Activated naive CD4-positive, alpha-beta T cell treated with anti-CD3 and anti-CD28 coated beads for 36 hours (primary cell): Measurements from ENCODE around the gene LEMD1. TPM values are rescaled to one million over a fixed set of nuclear protein-coding genes. Genes with fewer than 3 reads are reported as not detected.

Experiments used
- CTCF ChIA-PET: fragments of 350-600 bp; sonication (Branson Sonifier 250); formaldehyde crosslinking; loops from one replicate; lab custom pipeline; 2021; ENCODE audit warnings: antibody characterized with exemption; lab: Charles Lee
- DNase-seq: peaks from one replicate; pipeline ENCODE4 v3.0.0-alpha.2; 2020
- H3K27ac Mint-ChIP-seq: one replicate; pipeline ENCODE4 v1.8.0; 2021; ENCODE audit warnings: mild to moderate bottlenecking, mixed read lengths
- H3K27me3 Mint-ChIP-seq: one replicate; pipeline ENCODE4 v1.8.0; 2021; ENCODE audit warnings: low read depth, mixed read lengths
- H3K36me3 Mint-ChIP-seq: one replicate; pipeline ENCODE4 v1.8.0; 2021; ENCODE audit warnings: low read depth, mixed read lengths
- H3K4me1 Mint-ChIP-seq: one replicate; pipeline ENCODE4 v1.8.0; 2021; ENCODE audit warnings: low read depth, mixed read lengths
- H3K4me3 Mint-ChIP-seq: one replicate; pipeline ENCODE4 v1.8.0; 2021; ENCODE audit warnings: mild to moderate bottlenecking, moderate library complexity, mixed read lengths
- H3K9me3 Mint-ChIP-seq: one replicate; pipeline ENCODE4 v1.8.0; 2021; ENCODE audit warnings: mixed read lengths
- intact Hi-C: fragments of 100-400 bp; cut with micrococcal nuclease; formaldehyde crosslinking; loops from one replicate; pipeline ENCODE4 v1.15.1; 2023
- total RNA-seq, 2 experiments: library from RNA; stranded (reverse); gene quantifications; one replicate each; pipeline ENCODE4 v1.2.3, GENCODE V29; 2021

Gene LEMD1
- total RNA-seq, 2 experiments from 2014 or later: 0.79 TPM; not detected in 1

DNA sequence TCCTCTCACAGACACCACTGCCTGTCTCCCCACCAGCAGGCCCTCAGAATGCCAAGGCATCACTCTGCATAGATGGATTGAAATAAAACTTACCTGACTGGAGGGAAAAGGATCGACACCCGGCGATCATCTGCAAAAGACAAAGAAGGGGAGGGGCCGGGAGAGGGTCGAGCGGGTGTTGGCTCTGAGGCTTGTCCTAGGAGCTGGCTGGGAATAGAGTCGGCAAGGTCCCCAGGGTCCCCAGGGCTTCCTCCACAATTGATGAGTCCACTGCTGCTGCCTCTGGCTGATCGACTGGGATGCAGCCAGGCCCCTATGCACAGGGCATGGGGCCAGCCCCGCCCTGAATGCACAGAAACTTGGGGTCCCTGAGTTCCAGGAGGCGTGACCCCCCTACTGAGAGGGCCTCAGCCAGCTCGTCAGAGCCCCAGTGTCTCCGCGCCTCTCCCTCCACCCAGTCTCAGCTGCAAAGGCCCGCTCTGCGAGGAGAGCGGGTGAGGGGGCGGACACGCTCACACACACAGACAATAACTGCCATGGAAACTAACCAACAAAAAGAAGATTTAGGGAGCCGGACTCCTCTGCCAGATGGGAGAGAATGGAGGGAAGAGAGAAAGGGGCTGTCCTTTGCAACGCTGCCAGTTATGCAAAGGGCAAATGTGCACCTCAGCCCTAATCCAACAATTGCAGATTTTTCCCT, 65.3 kb downstream of the LEMD1 start, which contains the start of gene KLHDC8A:
Gene KLHDC8A (minus strand): TSS at position 483 of the 700 bp plus-strand sequence. CDS start 13,318 bp downstream, outside the sequence.
- intact Hi-C loops: no loop called here
- no peak for DNase-seq
- no peak within 1 kb of the TSS for H3K4me3 Mint-ChIP-seq
- no peaks in the 10 kb centered on the region for H3K4me1 Mint-ChIP-seq
- CTCF ChIA-PET: interaction anchor here (0.6 to 1.9 kb wide), 4 partner anchors 40 to 167 kb away, joined by 3 to 8 read pairs (median 4); no protein-coding TSS in a partner anchor
- no peaks in the 10 kb centered on the region for H3K9me3 Mint-ChIP-seq
- no peaks in the 10 kb centered on the region for H3K36me3 Mint-ChIP-seq
- no peaks in the 10 kb centered on the region for H3K27me3 Mint-ChIP-seq
- no peak within 1 kb of the TSS for H3K27ac Mint-ChIP-seq

DNA sequence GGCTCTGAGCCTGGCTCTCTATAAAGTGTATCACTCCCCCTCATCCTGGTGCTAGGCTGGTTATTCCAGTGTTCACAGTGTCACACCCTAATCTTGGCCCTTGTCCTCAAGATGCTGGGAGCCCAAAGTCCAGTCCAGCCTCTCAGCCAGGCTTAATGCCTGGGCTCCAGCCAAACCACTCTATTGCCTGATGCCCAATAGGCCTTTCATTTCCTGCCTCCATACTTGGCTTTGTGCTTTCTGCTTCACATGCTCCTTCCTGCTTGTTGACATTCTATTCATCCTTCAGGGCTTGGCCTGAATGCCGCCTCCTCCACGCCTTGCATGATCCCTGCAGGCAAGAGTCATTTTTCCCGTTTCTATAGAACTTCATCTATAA, 66.8 kb downstream of the LEMD1 start:
- intact Hi-C loops: no loop called here
- Mint-ChIP-seq H3K36me3 (no peaks in the 10 kb centered on the region), H3K27ac (no peak overlapping the region), H3K9me3 (no peaks in the 10 kb centered on the region), H3K4me3 (no peak overlapping the region), H3K27me3 (no peaks in the 10 kb centered on the region), H3K4me1 (no peaks in the 10 kb centered on the region)
- no peak for DNase-seq
- CTCF ChIA-PET: interaction anchor here (1.0 to 4.2 kb wide), 15 partner anchors 9 to 170 kb away, joined by 3 to 85 read pairs (median 7); no protein-coding TSS in a partner anchor

DNA sequence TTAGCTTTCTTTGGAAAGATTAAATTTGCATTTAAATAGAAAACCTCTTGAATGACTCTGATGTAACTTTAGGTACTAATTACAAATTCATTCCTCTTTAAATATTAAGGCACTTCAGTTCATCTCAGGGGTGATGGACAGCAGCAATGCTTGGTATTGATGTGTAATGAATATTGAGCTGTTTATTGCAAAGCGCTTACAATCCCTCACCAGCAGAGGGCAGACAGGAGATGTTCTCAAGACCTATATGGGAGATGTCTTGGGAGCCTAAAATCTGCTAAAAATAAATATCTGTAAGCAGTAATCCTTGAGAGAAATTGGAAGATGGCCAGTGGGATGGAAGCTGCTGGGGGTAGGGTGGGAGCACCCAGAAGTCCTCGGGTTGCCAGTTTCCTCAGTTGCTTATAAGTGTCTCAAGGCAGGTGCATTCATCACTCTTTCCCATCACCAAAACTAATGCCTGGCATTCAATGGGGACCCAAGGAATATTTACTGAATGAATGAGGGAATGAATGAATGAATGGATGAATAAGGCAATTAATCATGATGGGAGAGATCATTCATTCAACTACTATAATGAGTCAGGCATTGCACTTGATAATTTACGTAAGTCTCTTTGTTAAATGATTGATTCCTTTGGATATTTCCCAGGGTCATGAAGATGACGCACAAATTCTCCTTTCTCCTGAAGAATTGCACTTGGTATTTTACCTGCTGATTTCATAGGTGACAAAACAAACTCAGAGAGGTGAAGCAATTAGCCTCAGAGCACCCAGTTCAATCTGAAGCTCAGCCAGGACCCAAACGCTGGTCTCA, 67.4 kb downstream of the LEMD1 start:
- no peaks in the 10 kb centered on the region for H3K4me1 Mint-ChIP-seq
- no peaks in the 10 kb centered on the region for H3K36me3 Mint-ChIP-seq
- H3K27ac Mint-ChIP-seq: no peak overlapping the region
- intact Hi-C loops: loop anchor here (1.0 kb wide), 4 partner anchors 19 to 170 kb away; no protein-coding TSS in a partner anchor
- CTCF ChIA-PET: interaction anchor here (0.5 to 4.2 kb wide), 49 partner anchors 9 to 304 kb away, joined by 3 to 85 read pairs (median 4); partner anchors contain the start of gene CDK18
- no peaks in the 10 kb centered on the region for H3K9me3 Mint-ChIP-seq
- H3K27me3 Mint-ChIP-seq: no peaks in the 10 kb centered on the region
- no peak overlapping the region for H3K4me3 Mint-ChIP-seq
- peak; percentile 82 for DNase-seq

DNA sequence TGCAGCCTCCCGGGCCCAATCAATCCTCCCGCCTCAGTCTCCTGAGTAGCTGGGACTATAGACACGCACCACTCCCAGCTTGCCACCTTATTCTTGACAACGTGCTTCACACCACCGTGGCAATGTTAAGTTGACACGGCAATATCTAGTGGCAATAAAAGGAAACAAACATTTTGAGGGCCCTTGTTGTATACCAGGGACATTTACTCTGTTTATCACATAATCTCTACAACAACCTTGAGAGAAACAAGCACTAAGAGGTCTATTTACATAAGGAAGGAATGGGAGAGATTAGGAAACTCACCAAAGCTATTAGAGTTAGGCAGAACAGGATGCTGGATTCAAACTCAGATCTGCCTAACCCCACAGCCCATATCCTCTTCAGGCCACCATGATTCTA, 68.2 kb downstream of the LEMD1 start:
- CTCF ChIA-PET: interaction anchor here (0.5 to 4.2 kb wide), 46 partner anchors 8 to 305 kb away, joined by 3 to 85 read pairs (median 5); partner anchors contain the start of gene CDK18
- Mint-ChIP-seq H3K9me3 (no peaks in the 10 kb centered on the region), H3K4me1 (no peaks in the 10 kb centered on the region), H3K27ac (no peak overlapping the region), H3K36me3 (no peaks in the 10 kb centered on the region), H3K27me3 (no peaks in the 10 kb centered on the region), H3K4me3 (no peak overlapping the region)
- intact Hi-C loops: loop anchor here (1.0 kb wide), 4 partner anchors 18 to 171 kb away; no protein-coding TSS in a partner anchor
- no peak for DNase-seq

DNA sequence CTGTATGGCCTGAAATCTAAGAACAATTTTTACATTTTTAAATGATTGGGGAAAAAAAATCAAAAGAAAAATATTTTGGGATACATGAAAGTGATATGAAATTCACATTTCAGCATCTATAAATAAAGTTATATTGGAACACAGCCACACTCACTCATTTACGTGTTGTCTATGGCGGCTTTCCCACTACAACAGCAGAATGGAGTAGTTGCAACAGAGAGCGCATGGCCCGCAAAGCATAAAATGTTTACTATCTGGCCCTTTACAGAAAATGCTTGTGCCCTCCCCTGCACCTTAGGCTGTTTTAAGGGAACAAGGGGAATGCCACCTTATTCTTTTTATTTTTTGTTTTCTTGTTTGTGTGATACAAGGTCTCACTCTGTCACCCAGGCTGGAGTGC, 68.7 kb downstream of the LEMD1 start:
- H3K4me3 Mint-ChIP-seq: no peak overlapping the region
- intact Hi-C loops: no loop called here
- H3K27ac Mint-ChIP-seq: no peak overlapping the region

DNA sequence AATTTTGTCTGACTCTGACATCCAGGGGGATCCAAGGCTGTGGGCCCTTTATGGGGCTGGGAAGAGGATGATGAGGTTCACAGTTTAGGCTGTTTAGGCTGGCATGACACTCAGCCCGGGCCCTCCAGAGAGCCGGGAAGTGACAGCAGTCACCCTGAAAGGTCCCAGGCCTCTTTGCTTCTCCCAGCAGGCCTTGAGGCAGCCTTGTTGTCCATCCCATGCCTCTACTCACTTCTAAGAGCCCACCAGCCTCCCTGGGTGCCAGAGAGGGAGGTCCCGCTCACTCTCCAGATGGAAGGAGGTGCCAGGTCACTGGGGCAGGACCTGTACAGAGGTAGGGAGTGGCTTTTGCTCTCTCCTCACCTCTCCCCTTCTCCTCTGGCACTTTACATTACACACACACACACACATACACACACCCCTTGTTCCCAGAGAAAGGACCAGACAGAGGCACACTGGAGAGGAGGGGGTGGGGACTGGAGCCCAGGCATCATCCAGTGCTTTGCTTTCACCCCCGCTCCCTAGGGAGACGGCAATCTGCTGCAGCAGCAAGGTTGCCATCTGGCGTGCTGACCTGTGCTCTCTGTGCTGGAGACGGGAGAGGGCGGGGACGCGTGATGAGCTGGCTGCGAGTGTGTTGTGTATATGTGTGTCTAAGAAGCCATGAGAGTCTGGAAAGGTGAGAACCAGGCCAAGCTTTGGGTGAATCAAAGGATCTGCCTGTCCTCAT, 69.7 kb downstream of the LEMD1 start:
- DNase-seq: no peak
- no peaks in the 10 kb centered on the region for H3K36me3 Mint-ChIP-seq
- H3K27me3 Mint-ChIP-seq: no peaks in the 10 kb centered on the region
- no peaks in the 10 kb centered on the region for H3K4me1 Mint-ChIP-seq
- CTCF ChIA-PET: interaction anchor here (0.6 to 4.3 kb wide), 5 partner anchors 17 to 300 kb away, joined by 3 to 85 read pairs (median 48); no protein-coding TSS in a partner anchor
- no peaks in the 10 kb centered on the region for H3K9me3 Mint-ChIP-seq
- H3K4me3 Mint-ChIP-seq: no peak overlapping the region
- H3K27ac Mint-ChIP-seq: no peak overlapping the region
- intact Hi-C loops: no loop called here

More for the DNA sequence above, 68.7 kb downstream of the LEMD1 start:
- H3K36me3 Mint-ChIP-seq: no peaks in the 10 kb centered on the region
- H3K4me1 Mint-ChIP-seq: no peaks in the 10 kb centered on the region
- no peaks in the 10 kb centered on the region for H3K27me3 Mint-ChIP-seq
- CTCF ChIA-PET: interaction anchor here (0.5 to 4.2 kb wide), 15 partner anchors 10 to 304 kb away, joined by 3 to 85 read pairs (median 8); no protein-coding TSS in a partner anchor
- no peak for DNase-seq
- H3K9me3 Mint-ChIP-seq: no peaks in the 10 kb centered on the region

DNA sequence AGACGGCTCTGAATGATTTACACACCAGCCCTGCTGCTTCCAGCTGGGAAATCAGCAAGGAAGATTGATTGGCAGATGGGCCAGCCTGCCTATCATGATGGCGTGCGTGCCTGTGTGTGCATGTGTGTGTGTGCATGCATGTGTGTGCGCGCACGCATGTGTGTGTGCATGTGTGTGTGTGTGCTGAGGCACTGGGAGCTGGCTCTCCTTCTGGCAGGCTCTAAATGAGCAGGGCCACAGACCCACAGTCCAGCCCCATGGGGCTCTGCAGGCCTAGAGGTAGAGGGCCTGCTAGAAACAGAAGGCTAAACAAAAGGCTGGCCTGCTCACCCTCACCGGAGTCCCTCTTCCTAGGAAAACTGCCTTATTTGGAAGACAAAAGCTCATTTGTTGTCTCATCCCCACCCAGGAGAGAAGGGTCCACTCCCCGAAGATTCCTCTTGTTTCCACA, 71.1 kb downstream of the LEMD1 start:
- no peak overlapping the region for H3K27ac Mint-ChIP-seq
- H3K4me1 Mint-ChIP-seq: no peaks in the 10 kb centered on the region
- CTCF ChIA-PET: interaction anchor here (0.8 to 4.3 kb wide), 6 partner anchors 15 to 173 kb away, joined by 3 to 35 read pairs (median 4); no protein-coding TSS in a partner anchor
- H3K27me3 Mint-ChIP-seq: peaks cover 10% of the 10 kb centered on the region
- no peak for DNase-seq
- H3K4me3 Mint-ChIP-seq: no peak overlapping the region
- intact Hi-C loops: no loop called here
- H3K9me3 Mint-ChIP-seq: no peaks in the 10 kb centered on the region
- no peaks in the 10 kb centered on the region for H3K36me3 Mint-ChIP-seq

DNA sequence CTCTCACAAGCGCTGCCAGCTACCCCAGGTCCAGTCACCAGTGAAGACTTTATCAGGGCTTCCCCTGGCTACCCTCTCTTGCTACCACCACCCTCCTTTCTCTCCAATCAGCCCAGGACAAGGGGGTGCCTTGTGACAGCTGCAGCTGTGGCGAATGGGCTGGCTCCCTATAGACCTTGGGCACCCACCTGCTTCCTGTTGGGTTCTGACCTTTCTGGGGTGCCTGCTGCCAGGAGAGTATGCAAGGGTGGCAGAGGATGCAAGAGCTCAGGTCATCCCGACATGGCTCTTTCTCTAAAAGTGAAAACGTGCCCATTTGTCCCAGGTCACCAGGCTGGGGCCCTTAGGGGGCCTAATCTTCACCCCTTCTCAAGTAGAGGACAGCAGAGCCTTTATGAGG, 71.7 kb downstream of the LEMD1 start:
- H3K27ac Mint-ChIP-seq: no peak overlapping the region
- H3K27me3 Mint-ChIP-seq: peaks cover 15% of the 10 kb centered on the region
- DNase-seq: no peak
- H3K4me3 Mint-ChIP-seq: no peak overlapping the region
- CTCF ChIA-PET: interaction anchor here (0.8 to 4.3 kb wide), 6 partner anchors 15 to 174 kb away, joined by 3 to 35 read pairs (median 4); no protein-coding TSS in a partner anchor
- no peaks in the 10 kb centered on the region for H3K36me3 Mint-ChIP-seq
- intact Hi-C loops: no loop called here
- H3K9me3 Mint-ChIP-seq: no peaks in the 10 kb centered on the region
- H3K4me1 Mint-ChIP-seq: no peaks in the 10 kb centered on the region

DNA sequence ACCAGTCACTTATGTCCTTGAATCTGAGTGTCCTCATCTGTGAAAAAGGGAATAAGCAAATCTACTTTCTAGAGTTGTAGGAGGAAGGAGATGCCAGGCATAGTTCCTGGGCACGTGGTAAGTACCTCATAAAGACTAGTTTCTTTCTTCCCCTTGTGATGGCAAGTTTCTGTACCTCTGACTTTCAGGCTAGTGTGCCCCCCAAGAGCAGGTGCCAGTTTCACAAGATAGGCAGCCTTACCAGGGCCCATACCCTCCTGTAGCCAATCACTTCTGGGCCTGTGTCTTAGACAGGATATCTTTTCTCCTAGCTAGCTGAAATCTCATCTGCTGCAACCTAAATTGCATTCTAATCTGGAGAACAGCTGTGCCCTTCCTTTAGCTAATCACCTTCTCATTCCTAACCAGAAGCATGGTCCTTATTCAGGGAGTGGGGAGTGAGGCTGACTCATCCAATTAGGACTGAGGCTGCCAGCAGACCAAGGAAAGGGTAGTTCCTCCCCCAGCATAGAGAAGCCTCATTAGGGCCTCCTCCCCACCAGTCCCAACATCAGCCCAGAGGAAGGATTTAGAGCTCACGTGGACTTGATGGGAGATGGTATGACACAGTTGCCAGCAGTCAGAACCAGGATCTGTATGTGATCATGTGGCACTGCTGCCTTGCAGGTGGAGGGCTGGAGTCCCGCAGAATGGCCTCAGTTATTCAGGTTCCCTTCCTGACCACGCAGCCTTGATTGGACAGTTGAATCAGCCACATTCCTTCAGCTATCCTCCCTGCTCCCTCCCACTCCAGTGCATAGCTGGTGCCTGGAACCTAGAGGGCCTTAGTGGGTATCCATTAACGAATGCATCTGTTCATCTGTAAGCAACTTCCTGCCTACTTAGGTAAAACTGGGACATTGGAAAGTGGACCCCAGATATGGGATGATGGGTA, 73.0 kb downstream of the LEMD1 start:
- Mint-ChIP-seq H3K4me3 (no peak overlapping the region), H3K27ac (no peak overlapping the region), H3K36me3 (no peaks in the 10 kb centered on the region), H3K9me3 (no peaks in the 10 kb centered on the region), H3K4me1 (peaks cover 5% of the 10 kb centered on the region), H3K27me3 (peaks cover 24% of the 10 kb centered on the region)
- intact Hi-C loops: no loop called here
- DNase-seq: no peak
- CTCF ChIA-PET: interaction anchor here (0.6 to 4.3 kb wide), 9 partner anchors 13 to 176 kb away, joined by 3 to 35 read pairs (median 4); no protein-coding TSS in a partner anchor

DNA sequence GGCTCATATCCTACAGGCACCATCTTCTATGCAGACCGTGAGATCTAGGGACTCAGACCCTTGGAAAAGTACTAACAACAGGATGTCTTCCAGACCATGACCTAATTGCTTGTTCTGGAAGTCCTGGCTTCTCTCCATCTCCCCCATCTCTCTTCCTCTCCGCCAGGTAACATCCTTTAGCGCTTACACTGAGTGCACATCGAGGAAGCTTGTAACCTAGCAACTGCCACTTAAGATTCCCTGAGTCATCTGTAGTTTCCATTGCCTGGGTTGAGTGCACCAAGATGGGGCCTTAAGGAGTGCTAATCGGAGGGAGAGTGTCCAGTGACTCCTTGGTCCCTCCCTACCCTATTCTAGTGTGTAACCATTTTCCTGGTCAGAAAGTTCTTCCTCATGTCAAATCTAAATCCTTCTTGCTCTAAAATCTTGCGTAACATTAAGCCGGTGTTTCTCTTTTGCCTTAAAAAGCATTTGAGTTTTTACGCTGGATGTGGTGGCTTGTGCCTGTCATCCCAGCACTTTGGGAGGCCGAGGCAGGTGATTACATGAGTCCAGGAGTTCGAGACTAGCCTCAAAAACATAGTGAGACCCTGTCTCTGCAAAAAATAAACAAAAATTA, 74.8 kb downstream of the LEMD1 start:
- no peak overlapping the region for H3K27ac Mint-ChIP-seq
- H3K4me1 Mint-ChIP-seq: peaks cover 8% of the 10 kb centered on the region
- peaks cover 34% of the 10 kb centered on the region for H3K27me3 Mint-ChIP-seq
- CTCF ChIA-PET: no interaction called here
- H3K36me3 Mint-ChIP-seq: no peaks in the 10 kb centered on the region
- H3K4me3 Mint-ChIP-seq: no peak overlapping the region
- intact Hi-C loops: no loop called here
- H3K9me3 Mint-ChIP-seq: no peaks in the 10 kb centered on the region
- no peak for DNase-seq
